GM21737 (cell line): ENCODE data around the gene ANP32D.
"Not testable (repeated sequence)": the region's sequence is repeated elsewhere in the genome, so short reads cannot be mapped to it uniquely, and the experiment has no call there.

Experiments
- ATAC-seq: cut with Tn5 transposase; IDR thresholded peaks from one replicate; pipeline ENCODE4 v1.9.1; 2021; ENCODE audit warnings: mild to moderate bottlenecking, moderate library complexity; ENCODE audit not compliant: unreplicated experiment

Gene ANP32D

GRCh38 chr12:48500281-48500680, 27.9 kb downstream of the ANP32D start:
- ATAC-seq: not testable (repeated sequence)

GRCh38 chr12:48506836-48507235, 34.5 kb downstream of the ANP32D start:
- not testable (repeated sequence) for ATAC-seq

- no peak for ATAC-seq
Observed at GRCh38 chr12:48508987-48509386, 36.6 kb downstream of the ANP32D start.

GRCh38 chr12:48510111-48510510, 37.8 kb downstream of the ANP32D start:
- no peak for ATAC-seq

DNA sequence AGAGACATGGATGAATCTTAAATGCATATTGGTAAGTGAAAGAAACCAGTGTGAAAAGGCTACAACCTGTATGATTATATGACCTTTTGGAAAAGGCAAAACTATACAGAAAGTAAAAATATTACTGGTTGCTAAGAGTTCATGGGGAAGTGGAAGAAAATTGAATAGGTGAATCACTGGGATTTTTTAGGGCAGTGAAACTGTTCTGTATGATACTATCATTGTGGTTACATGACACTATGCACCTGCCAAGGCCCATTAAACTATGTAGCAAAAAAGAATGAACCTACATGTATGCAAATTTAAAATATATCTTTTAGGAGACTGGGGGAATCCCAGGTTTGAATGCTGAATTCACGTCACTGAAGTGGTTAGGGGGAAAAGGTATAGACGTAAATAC, 40.5 kb downstream of the ANP32D start:
- no peak for ATAC-seq

GRCh38 chr12:48514728-48515127, 42.4 kb downstream of the ANP32D start:
- ATAC-seq: no peak

DNA sequence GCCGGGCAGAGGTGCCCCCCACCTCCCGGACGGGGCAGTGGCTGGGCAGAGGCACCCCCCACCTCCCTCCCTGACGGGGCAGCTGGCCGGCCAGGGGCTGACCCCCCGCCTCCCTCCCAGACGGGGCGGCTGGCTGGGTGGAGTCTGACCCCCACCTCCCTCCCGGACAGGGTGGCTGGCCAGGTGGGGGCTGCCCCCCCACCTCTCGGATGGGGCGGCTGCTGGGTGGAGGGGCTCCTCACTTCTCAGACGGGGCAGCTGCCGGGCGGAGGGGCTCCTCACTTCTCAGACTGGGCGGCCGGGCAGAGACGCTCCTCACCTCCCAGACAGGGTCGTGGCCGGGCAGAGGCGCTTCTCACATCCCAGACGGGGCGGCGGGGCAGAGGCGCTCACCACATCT, 48.0 kb downstream of the ANP32D start:
- ATAC-seq: not testable (repeated sequence)
